IMR-90 (cell line): ENCODE data around the gene NEK11. TPM values are rescaled to one million over a fixed set of nuclear protein-coding genes. Genes with fewer than 3 reads are reported as not detected.

ENCODE experiments used
- ATAC-seq: fragments of 200-7000 bp; cut with Tn5 transposase; 2 replicates; pipeline ENCODE4 v1.9.1; 2020; ENCODE audit warnings: low read depth, mild to moderate bottlenecking, moderate library complexity
- BruUV-seq: library from RNA; stranded (reverse); fragments of 400-500 nt; replicated peaks from 2 replicates; lab custom pipeline; 2021; lab: Mats Ljungman, UMichigan
- CTCF ChIA-PET: fragments of 300-600 bp; formaldehyde crosslinking; extraction: SDS; loops from one replicate; lab custom pipeline; 2021; ENCODE audit warnings: antibody characterized with exemption; lab: Yijun Ruan, JAX
- POLR2A ChIA-PET: fragments of 300-600 bp; sonication (Branson Sonifier 250); formaldehyde crosslinking; loops from one replicate; lab custom pipeline; 2022; ENCODE audit warnings: antibody characterized with exemption; ENCODE audit not compliant: unreplicated experiment; lab: Charles Lee
- DNase-seq: peaks from one replicate; pipeline ENCODE4 v3.0.0; 2013
- H2AFZ ChIP-seq: replicated peaks from 2 replicates; pipeline ENCODE3; 2013; ENCODE audit warnings: low read length, mild to moderate bottlenecking; ENCODE audit not compliant: poor library complexity
- H2AK5ac ChIP-seq: 2 replicates; pipeline ENCODE4 v1.6.1; 2013; ENCODE audit warnings: low read depth, low read length, inconsistent platforms
- H2AK9ac ChIP-seq: replicated peaks from 2 replicates; pipeline ENCODE3; 2013; ENCODE audit warnings: mild to moderate bottlenecking, low read depth, low read length, moderate library complexity; ENCODE audit not compliant: poor library complexity
- H2BK120ac ChIP-seq: 2 replicates; pipeline ENCODE4 v1.6.1; 2013; ENCODE audit warnings: low read depth, low read length, inconsistent platforms
- H2BK15ac ChIP-seq: 3 replicates; pipeline ENCODE4 v1.6.1; 2013; ENCODE audit warnings: low read depth, low read length, inconsistent platforms
- H2BK20ac ChIP-seq: 2 replicates; pipeline ENCODE4 v1.6.1; 2013; ENCODE audit warnings: low read depth, mild to moderate bottlenecking, inconsistent platforms, low read length, moderate library complexity
- H2BK5ac ChIP-seq: 2 replicates; pipeline ENCODE4 v1.6.1; 2013; ENCODE audit warnings: mild to moderate bottlenecking, low read depth, low read length, inconsistent platforms; ENCODE audit not compliant: poor library complexity, severe bottlenecking
- H3K14ac ChIP-seq: replicated peaks from 2 replicates; pipeline ENCODE4 v1.6.1; 2013; ENCODE audit warnings: low read depth, low read length, inconsistent platforms
- H3K18ac ChIP-seq: 2 replicates; pipeline ENCODE4 v1.6.1; 2013; ENCODE audit warnings: low read depth, low read length, control low read depth
- H3K23ac ChIP-seq: 2 replicates; pipeline ENCODE4 v1.6.1; 2013; ENCODE audit warnings: low read depth, low read length, inconsistent platforms
- H3K27ac ChIP-seq: 2 replicates; pipeline ENCODE4 v1.5.1; 2013; ENCODE audit warnings: mild to moderate bottlenecking, control low read depth, low read length; ENCODE audit not compliant: insufficient read depth
- H3K27me3 ChIP-seq: 2 replicates; pipeline ENCODE4 v1.6.1; 2013; ENCODE audit warnings: low read length; ENCODE audit not compliant: control insufficient read depth, insufficient read depth
- H3K36me3 ChIP-seq: 2 replicates; pipeline ENCODE4 v1.6.1; 2013; ENCODE audit warnings: low read length, mixed read lengths; ENCODE audit not compliant: control insufficient read depth, insufficient read depth
- H3K4ac ChIP-seq: 2 replicates; pipeline ENCODE4 v1.6.1; 2013; ENCODE audit warnings: low read depth, low read length, inconsistent platforms
- H3K4me1 ChIP-seq: 2 replicates; pipeline ENCODE4 v1.6.1; 2013; ENCODE audit warnings: low read length, mixed read lengths; ENCODE audit not compliant: control insufficient read depth, insufficient read depth
- H3K4me2 ChIP-seq: 2 replicates; pipeline ENCODE4 v1.6.1; 2013; ENCODE audit warnings: low read depth, mild to moderate bottlenecking, control low read depth, low read length, moderate library complexity
- H3K4me3 ChIP-seq: 2 replicates; pipeline ENCODE4 v1.5.1; 2013; ENCODE audit warnings: low read depth, mild to moderate bottlenecking, control low read depth, low read length, moderate library complexity; ENCODE audit not compliant: insufficient read depth
- H3K56ac ChIP-seq: 2 replicates; pipeline ENCODE4 v1.6.1; 2013; ENCODE audit warnings: low read length, inconsistent platforms; ENCODE audit not compliant: insufficient read depth; ENCODE audit errors: extremely low read depth
- H3K79me1 ChIP-seq, 2 experiments: 2 replicates each; pipeline ENCODE4 v1.6.1; 2013; ENCODE audit warnings: low read length in 2 of 2, inconsistent platforms in 1 of 2, low read depth in 1 of 2
- H3K9ac ChIP-seq: 2 replicates; pipeline ENCODE4 v1.6.1; 2013; ENCODE audit warnings: low read depth, low read length, control low read depth
- H3K9me1 ChIP-seq: 2 replicates; pipeline ENCODE4 v1.6.1; 2013; ENCODE audit warnings: low read length, inconsistent platforms; ENCODE audit not compliant: insufficient read depth
- H3K9me3 ChIP-seq: 2 replicates; pipeline ENCODE4 v1.6.1; 2013; ENCODE audit warnings: low read length; ENCODE audit not compliant: control insufficient read depth, insufficient read depth
- H4K20me1 ChIP-seq: 2 replicates; pipeline ENCODE4 v1.6.1; 2013; ENCODE audit warnings: low read length, inconsistent platforms; ENCODE audit not compliant: insufficient read depth
- H4K5ac ChIP-seq: 2 replicates; pipeline ENCODE4 v1.6.1; 2013; ENCODE audit warnings: mild to moderate bottlenecking, low read depth, low read length, control low read depth
- H4K8ac ChIP-seq, 2 experiments: 2 replicates each; pipeline ENCODE4 v1.6.1; 2013; ENCODE audit warnings: low read depth in 2 of 2, low read length in 2 of 2, control low read depth in 1 of 2, inconsistent platforms in 1 of 2
- H4K91ac ChIP-seq: 2 replicates; pipeline ENCODE4 v1.6.1; 2013; ENCODE audit warnings: low read depth, low read length, inconsistent platforms; ENCODE audit not compliant: insufficient read depth
- BHLHE40 ChIP-seq: fragments of 150-350 bp; IDR thresholded peaks from 2 replicates; pipeline ENCODE4 v1.6.1; 2016; ENCODE audit warnings: mild to moderate bottlenecking, low read depth, low read length
- CEBPB ChIP-seq: IDR thresholded peaks from 2 replicates; pipeline ENCODE4 v1.6.1; 2012; ENCODE audit warnings: low read depth, low read length, improper control_type of control experiment
- CHD1 ChIP-seq: IDR thresholded peaks from 2 replicates; pipeline ENCODE4 v1.6.1; 2012; ENCODE audit warnings: low read depth, low read length, improper control_type of control experiment
- ELK1 ChIP-seq: fragments of 150-350 bp; IDR thresholded peaks from 2 replicates; pipeline ENCODE4 v1.6.1; 2016; ENCODE audit warnings: low read depth, mild to moderate bottlenecking, low read length, moderate library complexity, borderline replicate concordance
- FOS ChIP-seq: fragments of 150-350 bp; IDR thresholded peaks from 2 replicates; pipeline ENCODE4 v1.6.1; 2016; ENCODE audit warnings: low read depth, low read length
- MAFK ChIP-seq: IDR thresholded peaks from 2 replicates; pipeline ENCODE4 v1.6.1; 2012; ENCODE audit warnings: low read depth, low read length, improper control_type of control experiment
- MAZ ChIP-seq: IDR thresholded peaks from 2 replicates; pipeline ENCODE4 v1.6.1; 2012; ENCODE audit warnings: low read depth, mild to moderate bottlenecking, low read length, improper control_type of control experiment, moderate library complexity, borderline replicate concordance
- MXI1 ChIP-seq: IDR thresholded peaks from 2 replicates; pipeline ENCODE4 v1.6.1; 2012; ENCODE audit warnings: low read depth, mild to moderate bottlenecking, low read length, moderate library complexity, borderline replicate concordance
- NFE2L2 ChIP-seq: fragments of 150-350 bp; IDR thresholded peaks from 2 replicates; pipeline ENCODE4 v1.6.1; 2016; ENCODE audit warnings: low read depth, mild to moderate bottlenecking, low read length
- POLR2A ChIP-seq: IDR thresholded peaks from 2 replicates; pipeline ENCODE4 v1.6.1; 2012; ENCODE audit warnings: mild to moderate bottlenecking, low read depth, low read length
- RAD21 ChIP-seq: IDR thresholded peaks from 2 replicates; pipeline ENCODE4 v1.6.1; 2012; ENCODE audit warnings: low read length, improper control_type of control experiment
- RCOR1 ChIP-seq: IDR thresholded peaks from 2 replicates; pipeline ENCODE4 v1.6.1; 2012; ENCODE audit warnings: mild to moderate bottlenecking, low read length, improper control_type of control experiment; ENCODE audit not compliant: insufficient replicate concordance
- RFX5 ChIP-seq: IDR thresholded peaks from 2 replicates; pipeline ENCODE4 v1.8.0; 2012; ENCODE audit warnings: low read depth, mild to moderate bottlenecking, low read length, moderate library complexity
- SMC3 ChIP-seq: fragments of 150-350 bp; IDR thresholded peaks from 2 replicates; pipeline ENCODE4 v1.6.1; 2016; ENCODE audit warnings: low read depth, mild to moderate bottlenecking, antibody characterized with exemption, low read length, moderate library complexity
- dilution Hi-C: fragments of 300-500 bp; cut with HindIII; formaldehyde crosslinking; loops from one replicate; pipeline ENCODE4 v1.14.3; 2018; ENCODE audit warnings: low sequenced_read_pairs; ENCODE audit not compliant: unreplicated experiment
- in situ Hi-C: fragments of 300-500 bp; cut with MboI; formaldehyde crosslinking; loops from 3 replicates; pipeline ENCODE4 v1.14.3; 2019; ENCODE audit warnings: low sequenced_read_pairs, inconsistent platforms, mixed read lengths
- intact Hi-C: fragments of 100-400 bp; cut with micrococcal nuclease; formaldehyde crosslinking; loops from 2 replicates; pipeline ENCODE4 v1.10.0; 2022
- polyA plus RNA-seq, 3 experiments: library from polyadenylated mRNA; depleted of rRNA; stranded (reverse); fragments of >200 nt; gene quantifications; 2 replicates each; pipeline ENCODE4 v1.2.3, GENCODE V29; 2012; ENCODE audit warnings: low replicate concordance in 1 of 3
- total RNA-seq: library from RNA; depleted of rRNA; stranded (reverse); fragments of >200 nt; gene quantifications from 2 replicates; pipeline ENCODE4 v1.2.3, GENCODE V29; 2012
- TF ChIP-seq, protein P1 (sequence below): conservative IDR thresholded peaks from 2 replicates; pipeline ENCODE4 v1.5.1; 2012; ENCODE audit warnings: mild to moderate bottlenecking, low read depth, low read length, improper control_type of control experiment
- TF ChIP-seq, protein P2 (sequence below): fragments of 150-350 bp; IDR thresholded peaks from 2 replicates; pipeline ENCODE4 v1.6.1; 2017; ENCODE audit warnings: mild to moderate bottlenecking, antibody characterized with exemption, low read length, low read depth

Gene NEK11
- total and polyA plus RNA-seq, 2 of the 4 experiments (the other 2 are of a cell fraction) = 1.1 to 1.6 TPM

GRCh38 chr3:131394400-131394799, 367.7 kb downstream of the NEK11 start:
- Histone ChIP-seq H3K9ac (no peak overlapping the region), H3K23ac (no peak overlapping the region), H3K36me3 (no peaks in the 10 kb centered on the region), H4K8ac (no peak overlapping the region), H2AK9ac (no peak overlapping the region), H3K18ac (no peak overlapping the region), H3K4me1 (no peaks in the 10 kb centered on the region), H3K4me2 (no peak overlapping the region), H3K9me1 (no peaks in the 10 kb centered on the region), H4K20me1 (no peaks in the 10 kb centered on the region), H3K4ac (no peak overlapping the region), H3K4me3 (no peak overlapping the region), H2BK15ac (no peak overlapping the region), H3K9me3 (no peaks in the 10 kb centered on the region), H3K14ac (no peak overlapping the region), H2BK5ac (no peak overlapping the region), H2AFZ (no peak overlapping the region), H3K56ac (no peak overlapping the region), H4K91ac (no peak overlapping the region), H2BK120ac (no peak overlapping the region), H3K27ac (no peak overlapping the region), H3K27me3 (no peaks in the 10 kb centered on the region; the same call in 1 of the 2 replicates), H2AK5ac (no peak overlapping the region), H2BK20ac (no peak overlapping the region), H4K5ac (no peak overlapping the region), H3K79me1 (no peaks in the 10 kb centered on the region)
- ChIA-PET POLR2A (no interaction called here), CTCF (no interaction called here)
- ATAC-seq (no peak), DNase-seq (no peak)
- in situ Hi-C loops (no loop called here), dilution Hi-C loops (no loop called here), intact Hi-C loops (no loop called here)
- BruUV-seq = no TSS peak
- TF ChIP-seq RFX5 (no peak), ELK1 (no peak), RAD21 (no peak), NFE2L2 (no peak), MAZ (no peak), CEBPB (no peak), FOS (no peak), POLR2A (no peak), CHD1 (no peak), BHLHE40 (no peak), MAFK (no peak), MXI1 (no peak), SMC3 (no peak), RCOR1 (no peak)
- TF ChIP-seq, protein P1, sequence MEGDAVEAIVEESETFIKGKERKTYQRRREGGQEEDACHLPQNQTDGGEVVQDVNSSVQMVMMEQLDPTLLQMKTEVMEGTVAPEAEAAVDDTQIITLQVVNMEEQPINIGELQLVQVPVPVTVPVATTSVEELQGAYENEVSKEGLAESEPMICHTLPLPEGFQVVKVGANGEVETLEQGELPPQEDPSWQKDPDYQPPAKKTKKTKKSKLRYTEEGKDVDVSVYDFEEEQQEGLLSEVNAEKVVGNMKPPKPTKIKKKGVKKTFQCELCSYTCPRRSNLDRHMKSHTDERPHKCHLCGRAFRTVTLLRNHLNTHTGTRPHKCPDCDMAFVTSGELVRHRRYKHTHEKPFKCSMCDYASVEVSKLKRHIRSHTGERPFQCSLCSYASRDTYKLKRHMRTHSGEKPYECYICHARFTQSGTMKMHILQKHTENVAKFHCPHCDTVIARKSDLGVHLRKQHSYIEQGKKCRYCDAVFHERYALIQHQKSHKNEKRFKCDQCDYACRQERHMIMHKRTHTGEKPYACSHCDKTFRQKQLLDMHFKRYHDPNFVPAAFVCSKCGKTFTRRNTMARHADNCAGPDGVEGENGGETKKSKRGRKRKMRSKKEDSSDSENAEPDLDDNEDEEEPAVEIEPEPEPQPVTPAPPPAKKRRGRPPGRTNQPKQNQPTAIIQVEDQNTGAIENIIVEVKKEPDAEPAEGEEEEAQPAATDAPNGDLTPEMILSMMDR = no peak
- TF ChIP-seq, protein P2, sequence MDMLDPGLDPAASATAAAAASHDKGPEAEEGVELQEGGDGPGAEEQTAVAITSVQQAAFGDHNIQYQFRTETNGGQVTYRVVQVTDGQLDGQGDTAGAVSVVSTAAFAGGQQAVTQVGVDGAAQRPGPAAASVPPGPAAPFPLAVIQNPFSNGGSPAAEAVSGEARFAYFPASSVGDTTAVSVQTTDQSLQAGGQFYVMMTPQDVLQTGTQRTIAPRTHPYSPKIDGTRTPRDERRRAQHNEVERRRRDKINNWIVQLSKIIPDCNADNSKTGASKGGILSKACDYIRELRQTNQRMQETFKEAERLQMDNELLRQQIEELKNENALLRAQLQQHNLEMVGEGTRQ = no peak
